ENCODE measurements around the gene ARHGEF1. TPM values are rescaled to one million over a fixed set of nuclear protein-coding genes. Genes with fewer than 3 reads are reported as not detected.

Gene ARHGEF1
- total and polyA plus RNA-seq, 12 donors = 20.2 to 143 (median 30.2) TPM

DNA sequence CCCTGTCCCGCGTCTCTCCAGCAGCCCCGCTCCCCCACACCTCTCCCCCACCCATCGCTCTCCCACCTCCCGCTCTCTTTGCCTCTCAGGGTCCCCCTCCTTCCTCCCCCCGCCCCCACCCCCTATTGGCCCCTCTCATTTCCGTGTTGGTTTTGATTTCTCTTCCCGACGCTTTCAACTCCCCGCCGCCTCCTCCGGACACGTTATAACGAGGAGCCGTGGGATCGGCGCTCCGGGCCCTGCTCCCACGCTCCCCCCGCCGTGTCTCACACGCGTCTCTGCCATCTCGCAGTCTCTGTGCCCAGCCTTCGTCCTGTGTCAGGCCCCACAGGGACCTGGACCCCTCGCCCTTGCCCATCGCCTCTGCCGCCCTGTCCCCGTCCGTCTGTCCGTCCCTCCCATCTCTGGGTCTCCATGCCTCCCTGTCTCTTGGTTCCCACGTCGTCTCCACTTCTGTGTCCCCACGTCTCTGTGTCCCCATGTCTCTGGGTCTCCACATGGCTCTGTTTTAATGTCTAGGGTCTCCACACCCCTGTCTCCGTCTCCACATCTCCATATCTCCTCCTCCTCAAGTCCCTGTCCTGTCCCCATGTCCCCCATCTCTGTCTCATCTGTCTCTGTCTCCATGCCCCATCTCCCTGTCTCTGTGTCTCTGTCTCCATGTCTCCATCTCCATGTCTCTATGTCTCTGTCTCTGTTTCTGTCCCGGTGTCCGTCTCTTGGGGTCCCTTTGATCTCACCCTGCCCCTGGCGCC, 32.2 kb downstream of the ARHGEF1 start:
- Histone ChIP-seq H3K4me3 (no peak overlapping the region), H3K27ac (no peak overlapping the region), H3K9me3 (no peaks in the 10 kb centered on the region), H3K4me1 (peaks cover 0 to 3% (median 0%) of the 10 kb centered on the region in 9 donors), H3K27me3 (peaks cover 7 to 89% (median 83%) of the 10 kb centered on the region in 7 donors), H3K36me3 (no peaks in the 10 kb centered on the region)
- TF ChIP-seq, protein P1, sequence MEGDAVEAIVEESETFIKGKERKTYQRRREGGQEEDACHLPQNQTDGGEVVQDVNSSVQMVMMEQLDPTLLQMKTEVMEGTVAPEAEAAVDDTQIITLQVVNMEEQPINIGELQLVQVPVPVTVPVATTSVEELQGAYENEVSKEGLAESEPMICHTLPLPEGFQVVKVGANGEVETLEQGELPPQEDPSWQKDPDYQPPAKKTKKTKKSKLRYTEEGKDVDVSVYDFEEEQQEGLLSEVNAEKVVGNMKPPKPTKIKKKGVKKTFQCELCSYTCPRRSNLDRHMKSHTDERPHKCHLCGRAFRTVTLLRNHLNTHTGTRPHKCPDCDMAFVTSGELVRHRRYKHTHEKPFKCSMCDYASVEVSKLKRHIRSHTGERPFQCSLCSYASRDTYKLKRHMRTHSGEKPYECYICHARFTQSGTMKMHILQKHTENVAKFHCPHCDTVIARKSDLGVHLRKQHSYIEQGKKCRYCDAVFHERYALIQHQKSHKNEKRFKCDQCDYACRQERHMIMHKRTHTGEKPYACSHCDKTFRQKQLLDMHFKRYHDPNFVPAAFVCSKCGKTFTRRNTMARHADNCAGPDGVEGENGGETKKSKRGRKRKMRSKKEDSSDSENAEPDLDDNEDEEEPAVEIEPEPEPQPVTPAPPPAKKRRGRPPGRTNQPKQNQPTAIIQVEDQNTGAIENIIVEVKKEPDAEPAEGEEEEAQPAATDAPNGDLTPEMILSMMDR (IDR thresholded peaks at IDR 0.05) = no peak
- intact Hi-C loops (cut with DNase I) = no loop called here
- ATAC-seq (no peak), DNase-seq (no peak)
- WGBS, 2 donors = 4% methylated on average over 38 of the region's 38 CpGs

DNA sequence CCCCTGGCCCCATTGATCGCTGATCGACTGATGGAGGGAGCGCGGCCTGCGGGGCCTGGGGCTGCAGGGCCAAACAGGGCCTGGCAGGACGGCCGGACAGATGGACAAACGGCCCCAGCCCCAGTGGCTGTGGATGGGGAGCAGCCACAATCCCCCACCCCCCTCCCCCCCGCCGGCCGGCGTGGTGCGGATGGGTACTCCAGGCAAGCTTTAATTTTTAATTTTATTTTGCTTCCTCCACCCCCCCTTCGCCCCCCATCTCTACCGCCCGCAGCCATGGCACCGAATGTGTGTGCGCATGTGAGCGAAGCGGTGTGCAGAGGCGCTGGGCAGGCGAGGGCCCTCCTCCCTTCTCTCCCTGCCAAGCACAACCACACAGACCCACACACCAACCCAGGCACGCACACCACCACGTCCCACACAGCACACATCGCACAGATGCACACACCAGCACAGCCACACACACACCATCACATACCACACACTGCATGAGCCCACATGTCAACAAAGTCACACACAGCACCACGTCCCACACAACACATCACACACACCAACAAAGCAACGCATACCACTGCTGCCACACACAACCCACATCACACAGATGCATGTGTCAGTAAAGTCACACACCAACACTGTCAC, 32.9 kb downstream of the ARHGEF1 start:
- no peak for DNase-seq
- no peaks in the 10 kb centered on the region for H3K9me3 ChIP-seq
- 24 to 29% methylated on average over 27 of the region's 27 CpGs for WGBS, 2 donors
- no peak for ATAC-seq
- peaks cover 7 to 95% (median 88%) of the 10 kb centered on the region in 7 donors for H3K27me3 ChIP-seq
- H3K27ac ChIP-seq = no peak overlapping the region
- intact Hi-C loops (cut with DNase I) = no loop called here
- H3K36me3 ChIP-seq = no peaks in the 10 kb centered on the region
- TF ChIP-seq, protein P1 (IDR thresholded peaks at IDR 0.05) = no peak
- peaks cover 0 to 3% (median 0%) of the 10 kb centered on the region in 9 donors for H3K4me1 ChIP-seq
- H3K4me3 ChIP-seq = no peak overlapping the region

DNA sequence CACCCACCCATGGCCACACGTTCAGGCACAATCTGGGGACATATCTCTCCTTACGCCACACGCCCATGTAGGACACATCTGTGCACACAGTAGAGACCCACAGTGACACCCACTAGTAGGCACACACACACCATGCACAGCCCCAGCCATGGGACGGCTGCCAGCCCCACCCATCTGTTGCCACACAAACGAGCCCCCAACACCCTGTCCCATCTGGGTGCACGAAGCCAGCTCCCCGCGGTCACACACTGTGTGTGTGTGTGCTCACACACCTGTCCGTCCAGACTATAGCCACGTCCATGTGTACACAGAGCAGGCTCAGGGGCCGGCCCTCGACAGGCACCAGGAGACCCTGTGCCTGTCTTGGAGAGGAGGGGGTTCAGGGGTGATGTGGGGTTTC, 34.7 kb downstream of the ARHGEF1 start:
- Histone ChIP-seq H3K27ac (no peak overlapping the region), H3K36me3 (no peaks in the 10 kb centered on the region), H3K27me3 (peaks cover 10 to 95% (median 88%) of the 10 kb centered on the region in 7 donors), H3K9me3 (no peaks in the 10 kb centered on the region), H3K4me3 (no peak overlapping the region), H3K4me1 (peaks cover 0 to 3% (median 0%) of the 10 kb centered on the region in 9 donors)
- ATAC-seq (peak in 1 of 8 donors; percentile 18), DNase-seq (no peak)
- 60 to 61% methylated on average over 12 of the region's 12 CpGs for WGBS, 2 donors
- intact Hi-C loops (cut with DNase I) = no loop called here
- TF ChIP-seq, protein P1 (IDR thresholded peaks at IDR 0.05) = no peak

DNA sequence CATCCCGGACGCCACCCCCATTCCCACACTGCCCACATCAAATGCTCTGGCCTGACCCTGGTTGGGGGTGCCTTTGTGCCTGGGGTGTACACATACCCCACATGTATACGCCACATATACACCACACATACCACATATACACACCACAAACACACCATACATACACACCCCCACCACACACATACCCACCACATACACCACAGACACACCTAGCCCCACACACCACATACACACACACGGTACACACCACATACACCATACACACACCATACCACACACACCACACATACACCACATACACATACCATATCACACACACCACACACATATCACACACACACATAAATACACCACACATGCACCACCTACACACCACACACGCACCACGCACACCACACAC, 35.1 kb downstream of the ARHGEF1 start:
- Histone ChIP-seq H3K27me3 (peaks cover 14 to 95% (median 88%) of the 10 kb centered on the region in 7 donors), H3K4me3 (no peak overlapping the region)

More for the DNA sequence above, 35.1 kb downstream of the ARHGEF1 start:
- ATAC-seq = no peak
- 79 to 86% methylated on average over 6 of the region's 6 CpGs for WGBS, 2 donors
- TF ChIP-seq, protein P1 (IDR thresholded peaks at IDR 0.05) = no peak
- DNase-seq = no peak
- Histone ChIP-seq H3K36me3 (no peaks in the 10 kb centered on the region), H3K9me3 (no peaks in the 10 kb centered on the region), H3K4me1 (peaks cover 0 to 3% (median 0%) of the 10 kb centered on the region in 9 donors), H3K27ac (no peak overlapping the region)
- intact Hi-C loops (cut with DNase I) = no loop called here
